CD4-positive, CD25-positive, alpha-beta regulatory T cell (primary cell): Measurements from ENCODE around the gene FRMD3. TPM values are rescaled to one million over a fixed set of nuclear protein-coding genes. Genes with fewer than 3 reads are reported as not detected.

Experiments
- ATAC-seq, 2 donors: fragments of 150-1000 bp; cut with Tn5 transposase; one replicate each; pipeline ENCODE4 v1.10.0; 2021; ENCODE audit warnings: low read depth in 2 of 2, moderate number of reproducible peaks in 2 of 2, moderate library complexity in 1 of 2
- DNase-seq, 3 donors: peaks; one replicate each; pipeline versions ENCODE4 v3.0.0 to v3.0.0-alpha.2; 2012 to 2022; ENCODE audit warnings: mixed read lengths in 1 of 3
- H3K27ac ChIP-seq: one replicate; pipeline ENCODE4 v1.7.0; 2013; ENCODE audit warnings: mild to moderate bottlenecking, low read length; ENCODE audit not compliant: insufficient read depth, poor library complexity, severe bottlenecking
- H3K27me3 ChIP-seq: one replicate; pipeline ENCODE4 v1.7.0; 2013; ENCODE audit warnings: low read length; ENCODE audit not compliant: control insufficient read depth, insufficient read depth
- H3K36me3 ChIP-seq: one replicate; pipeline ENCODE4 v1.7.0; 2013; ENCODE audit warnings: mild to moderate bottlenecking, low read length, moderate library complexity; ENCODE audit not compliant: control insufficient read depth, insufficient read depth
- H3K4me1 ChIP-seq: 2 replicates; pipeline ENCODE4 v1.7.0; 2013; ENCODE audit warnings: mild to moderate bottlenecking, low read length; ENCODE audit not compliant: insufficient read depth, control insufficient read depth, poor library complexity, severe bottlenecking
- H3K4me3 ChIP-seq: one replicate; pipeline ENCODE4 v1.7.0; 2013; ENCODE audit warnings: low read depth, mild to moderate bottlenecking, low read length, moderate library complexity
- H3K9me3 ChIP-seq, 2 experiments: 1 replicate in 1 of 2; 2 replicates in 1 of 2; pipeline ENCODE4 v1.7.0; 2013; ENCODE audit warnings: low read length in 2 of 2, mild to moderate bottlenecking in 1 of 2, moderate library complexity in 1 of 2; ENCODE audit not compliant: control insufficient read depth in 2 of 2
- H3K27ac Mint-ChIP-seq, 3 donors: one replicate each; pipeline ENCODE4 v1.8.0; 2020 to 2022; ENCODE audit warnings: mild to moderate bottlenecking in 3 of 3, mixed read lengths in 3 of 3, moderate library complexity in 2 of 3
- H3K27me3 Mint-ChIP-seq: one replicate; pipeline ENCODE4 v1.8.0; 2022; ENCODE audit warnings: mild to moderate bottlenecking, mixed read lengths
- H3K36me3 Mint-ChIP-seq: one replicate; pipeline ENCODE4 v1.8.0; 2020; ENCODE audit warnings: mixed read lengths
- H3K4me1 Mint-ChIP-seq, 4 donors: one replicate each; pipeline ENCODE4 v1.8.0; 2020 to 2022; ENCODE audit warnings: mixed read lengths in 4 of 4, mild to moderate bottlenecking in 1 of 4
- H3K4me3 Mint-ChIP-seq, 4 donors: one replicate each; pipeline ENCODE4 v1.8.0; 2020 to 2022; ENCODE audit warnings: mild to moderate bottlenecking in 4 of 4, mixed read lengths in 4 of 4, moderate library complexity in 3 of 4
- H3K9me3 Mint-ChIP-seq, 7 donors: one replicate each; pipeline ENCODE4 v1.8.0; 2020 to 2022; ENCODE audit warnings: mixed read lengths in 7 of 7, mild to moderate bottlenecking in 3 of 7, moderate library complexity in 2 of 7
- polyA plus RNA-seq, 4 donors: library from polyadenylated mRNA; unstranded; fragments of 300-500 nt; fragmentation: Illumina TruSeq; gene quantifications; one replicate each; pipeline ENCODE4 v1.2.3, GENCODE V29; 2021
- total RNA-seq: library from RNA; stranded (reverse); gene quantifications from one replicate; pipeline ENCODE4 v1.2.3, GENCODE V29; 2022

The FRMD3 gene
- total RNA-seq, result 2.8 TPM
- under 1 TPM in 1 of 4 donors, not detected in 3; 0.25 TPM for polyA plus RNA-seq

DNA sequence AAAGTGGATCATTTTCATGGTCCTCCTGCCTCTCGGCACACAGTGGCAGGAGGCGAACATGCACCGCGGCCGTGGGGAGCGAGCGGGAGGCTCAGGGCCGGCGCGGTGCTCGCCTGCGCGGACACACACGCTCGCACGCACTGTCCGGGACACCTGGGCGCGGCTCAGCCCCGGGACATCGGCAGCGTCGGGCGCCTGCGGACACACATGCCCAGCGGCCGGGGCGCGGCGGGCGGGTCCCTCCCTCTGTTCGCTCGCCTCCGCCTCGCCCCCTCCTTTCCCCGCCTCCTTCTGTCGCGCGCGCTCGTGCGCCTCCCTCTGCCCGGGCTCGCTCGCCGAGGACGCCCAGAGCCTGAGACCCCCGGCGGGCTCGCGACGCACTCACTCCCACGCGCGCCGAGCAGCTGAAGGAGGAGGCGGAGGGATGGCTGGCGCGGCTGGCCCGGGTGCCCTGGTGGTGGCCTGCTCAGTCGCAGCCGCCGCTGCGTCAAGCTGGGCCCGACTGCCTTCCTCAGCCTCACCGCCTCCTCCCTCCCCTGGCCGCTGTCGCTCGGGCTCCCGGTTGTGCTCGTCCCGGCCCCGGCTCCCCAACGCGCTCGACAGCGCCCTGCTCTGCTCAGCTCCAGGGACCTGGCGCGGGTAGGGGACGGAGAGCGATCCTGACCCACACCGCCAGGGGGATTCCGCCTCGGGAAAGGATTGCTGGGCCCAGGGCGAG lies at the start of gene FRMD3:
FRMD3 (minus strand) TSS at position 230 of the 718 bp plus-strand sequence; CDS start at position 60, 170 bp downstream.
- peak within 1 kb of the TSS in 1 of 3 donors; percentile 29 for H3K27ac Mint-ChIP-seq
- no peaks in the 10 kb centered on the region for H3K4me1 Mint-ChIP-seq
- H3K27me3 Mint-ChIP-seq, result peaks cover 42% of the 10 kb centered on the region
- peaks cover 3% of the 10 kb centered on the region for H3K36me3 Mint-ChIP-seq
- H3K36me3 ChIP-seq, result no peaks in the 10 kb centered on the region
- H3K27ac ChIP-seq, result no peak within 1 kb of the TSS
- peaks cover 15% of the 10 kb centered on the region for H3K27me3 ChIP-seq
- no peak for ATAC-seq
- H3K9me3 Mint-ChIP-seq, result peaks cover 0 to 5% (median 0%) of the 10 kb centered on the region in 7 donors
- H3K4me3 Mint-ChIP-seq, result peak within 1 kb of the TSS in 1 of 4 donors; percentile 43
- no peaks in the 10 kb centered on the region for H3K9me3 ChIP-seq
- H3K4me3 ChIP-seq, result no peak within 1 kb of the TSS
- H3K4me1 ChIP-seq, result peaks cover 2% of the 10 kb centered on the region
- peak in 1 of 3 donors; percentile 20 for DNase-seq

DNA sequence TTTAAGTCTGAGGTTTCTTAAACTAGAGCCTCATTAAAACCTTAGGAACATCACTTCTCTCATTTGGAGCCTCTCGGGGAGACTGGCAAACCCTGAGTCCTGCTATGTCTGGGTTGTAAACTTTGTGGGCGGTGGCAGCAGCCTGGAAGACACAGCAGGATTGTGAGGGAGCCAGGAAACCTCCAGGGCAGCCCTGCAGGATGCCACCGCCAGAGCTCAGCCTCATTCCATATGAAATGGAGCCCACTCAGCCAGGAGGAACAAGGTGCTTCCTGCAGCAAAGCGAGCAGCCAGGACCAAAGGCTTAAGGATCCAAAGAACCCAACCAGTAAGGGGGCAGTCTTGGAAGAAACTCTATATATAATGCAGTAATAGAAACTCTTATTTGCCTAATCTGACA lies 46.8 kb upstream of the FRMD3 start:
- H3K4me1 ChIP-seq, result no peaks in the 10 kb centered on the region
- H3K9me3 ChIP-seq, result no peaks in the 10 kb centered on the region
- Mint-ChIP-seq H3K36me3 (peaks cover 18% of the 10 kb centered on the region), H3K27ac (no peak overlapping the region), H3K4me1 (no peaks in the 10 kb centered on the region), H3K27me3 (no peaks in the 10 kb centered on the region), H3K9me3 (peaks cover 0 to 4% (median 0%) of the 10 kb centered on the region in 7 donors), H3K4me3 (no peak overlapping the region)
- no peak overlapping the region for H3K4me3 ChIP-seq
- no peaks in the 10 kb centered on the region for H3K27me3 ChIP-seq
- ATAC-seq (no peak), DNase-seq (no peak)
- no peak overlapping the region for H3K27ac ChIP-seq
- no peaks in the 10 kb centered on the region for H3K36me3 ChIP-seq

DNA sequence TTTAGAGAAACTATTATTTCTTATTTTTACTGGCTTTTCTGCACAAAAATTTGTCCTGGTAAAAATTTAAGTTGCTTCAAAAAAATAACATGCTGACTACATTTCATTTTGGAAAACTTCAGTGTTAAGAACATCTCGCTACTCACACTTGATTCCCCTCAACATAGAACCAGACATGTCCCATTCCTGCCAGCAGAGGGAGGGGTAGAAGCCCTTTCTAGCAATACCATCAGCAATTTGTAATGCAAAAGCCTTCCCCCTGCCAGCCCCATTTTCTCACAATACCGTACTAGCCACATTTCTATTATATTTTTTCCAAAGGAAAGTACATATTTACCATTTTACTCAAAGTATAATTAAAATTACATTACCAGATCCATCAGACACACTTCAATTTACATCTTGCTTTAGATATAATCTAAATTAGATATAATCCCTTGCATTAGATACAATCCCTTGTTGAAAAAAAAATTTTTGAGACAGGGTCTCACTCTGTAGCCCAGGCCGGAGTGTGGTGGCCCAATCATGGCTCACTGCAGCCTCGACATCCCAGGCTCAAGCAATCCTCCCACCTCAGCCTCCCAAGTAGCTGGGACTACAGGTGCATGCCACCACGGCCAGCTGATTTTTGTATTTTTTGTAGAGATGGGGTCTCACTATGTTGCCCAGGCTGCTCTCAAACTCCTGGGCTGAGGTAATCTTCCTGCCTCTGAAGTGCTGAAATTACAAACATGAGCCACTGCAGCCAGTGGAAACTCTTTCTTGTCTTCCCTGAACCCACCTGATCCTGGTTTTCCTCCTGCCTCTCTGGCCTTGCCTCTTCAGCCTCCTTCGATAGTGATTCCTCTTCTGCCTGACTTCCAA lies 45.2 kb upstream of the FRMD3 start:
- ATAC-seq, result no peak
- no peak overlapping the region for H3K4me3 Mint-ChIP-seq
- no peaks in the 10 kb centered on the region for H3K27me3 Mint-ChIP-seq
- peaks cover 0 to 12% (median 2%) of the 10 kb centered on the region in 7 donors for H3K9me3 Mint-ChIP-seq
- Histone ChIP-seq H3K27me3 (no peaks in the 10 kb centered on the region), H3K4me1 (no peaks in the 10 kb centered on the region), H3K4me3 (no peak overlapping the region), H3K36me3 (no peaks in the 10 kb centered on the region), H3K27ac (no peak overlapping the region), H3K9me3 (no peaks in the 10 kb centered on the region)
- H3K36me3 Mint-ChIP-seq, result peaks cover 26% of the 10 kb centered on the region
- DNase-seq, result peak; percentile 7 to 52 (median 31)
- no peak overlapping the region for H3K27ac Mint-ChIP-seq
- no peaks in the 10 kb centered on the region for H3K4me1 Mint-ChIP-seq

DNA sequence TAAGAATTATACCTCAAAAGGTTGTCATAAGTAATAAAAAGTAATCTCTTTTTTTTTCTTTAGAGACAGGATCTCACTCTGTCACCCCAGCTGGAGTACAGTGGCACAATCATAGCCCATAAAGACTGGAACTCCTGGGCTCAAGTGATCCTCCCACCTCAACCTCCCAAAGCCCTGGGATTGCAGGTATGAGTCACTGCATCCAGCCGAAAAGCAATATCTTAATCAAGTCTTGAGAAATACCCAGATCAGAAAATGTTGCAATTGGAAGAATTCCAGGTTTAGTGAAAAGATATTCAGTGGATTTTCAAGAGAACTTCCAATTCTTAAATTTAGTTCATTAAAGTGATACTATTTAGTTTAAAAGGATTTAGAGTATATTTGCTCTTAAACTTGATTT lies 43.8 kb upstream of the FRMD3 start:
- H3K27me3 Mint-ChIP-seq, result no peaks in the 10 kb centered on the region
- H3K27ac Mint-ChIP-seq, result no peak overlapping the region
- ATAC-seq (no peak), DNase-seq (no peak)
- no peak overlapping the region for H3K27ac ChIP-seq
- peaks cover 2 to 22% (median 4%) of the 10 kb centered on the region in 7 donors for H3K9me3 Mint-ChIP-seq
- H3K9me3 ChIP-seq, result no peaks in the 10 kb centered on the region
- no peaks in the 10 kb centered on the region for H3K4me1 ChIP-seq
- H3K36me3 Mint-ChIP-seq, result peaks cover 29% of the 10 kb centered on the region
- no peaks in the 10 kb centered on the region for H3K36me3 ChIP-seq
- no peak overlapping the region for H3K4me3 Mint-ChIP-seq
- H3K27me3 ChIP-seq, result no peaks in the 10 kb centered on the region
- H3K4me1 Mint-ChIP-seq, result no peaks in the 10 kb centered on the region
- no peak overlapping the region for H3K4me3 ChIP-seq

DNA sequence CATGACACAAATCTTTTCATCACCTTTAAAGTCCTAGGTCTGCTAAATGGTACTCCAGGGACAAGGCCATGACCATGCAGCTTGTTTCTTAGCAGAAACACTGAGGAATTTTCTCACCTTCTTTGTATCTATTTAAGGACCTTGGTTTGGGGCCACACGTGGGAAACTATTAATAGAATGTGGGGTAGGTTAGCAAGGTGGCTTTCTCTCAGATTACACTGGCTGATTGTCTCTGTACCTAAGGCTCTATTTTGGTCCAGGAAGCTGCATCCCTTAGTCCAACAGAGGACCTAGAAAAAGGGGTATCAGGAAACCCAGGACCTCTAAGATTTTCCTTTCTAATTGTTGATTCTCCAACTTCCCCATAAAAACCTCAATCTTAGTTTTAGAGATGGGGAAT lies 36.3 kb upstream of the FRMD3 start:
- Histone ChIP-seq H3K27me3 (no peaks in the 10 kb centered on the region), H3K4me3 (no peak overlapping the region), H3K9me3 (no peaks in the 10 kb centered on the region), H3K4me1 (no peaks in the 10 kb centered on the region), H3K27ac (no peak overlapping the region), H3K36me3 (no peaks in the 10 kb centered on the region)
- no peaks in the 10 kb centered on the region for H3K4me1 Mint-ChIP-seq
- no peak for DNase-seq
- H3K4me3 Mint-ChIP-seq, result no peak overlapping the region
- no peak for ATAC-seq
- H3K36me3 Mint-ChIP-seq, result peaks cover 16% of the 10 kb centered on the region
- H3K27ac Mint-ChIP-seq, result no peak overlapping the region
- H3K9me3 Mint-ChIP-seq, result peaks cover 2 to 21% (median 3%) of the 10 kb centered on the region in 7 donors
- no peaks in the 10 kb centered on the region for H3K27me3 Mint-ChIP-seq

DNA sequence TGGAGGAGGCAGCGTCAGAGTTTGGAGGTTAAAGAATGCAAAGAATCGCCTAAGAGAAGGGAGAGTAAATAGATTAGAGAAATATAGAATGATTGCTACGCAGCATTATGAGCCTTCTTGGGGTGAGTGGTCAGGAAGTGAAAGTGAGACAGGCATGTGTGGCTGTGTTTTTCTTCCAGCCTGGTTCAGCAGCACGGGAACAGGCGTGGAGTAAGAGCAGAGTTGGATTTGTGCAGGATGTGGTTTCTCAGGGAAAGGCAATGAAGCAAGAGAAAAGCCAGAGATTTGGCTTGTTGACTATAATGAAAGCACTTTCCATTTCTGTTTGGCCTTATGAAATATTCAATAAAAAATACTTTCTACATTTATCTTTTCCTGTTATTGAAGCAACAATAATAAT lies 34.3 kb upstream of the FRMD3 start:
- Mint-ChIP-seq H3K4me1 (no peaks in the 10 kb centered on the region), H3K36me3 (peaks cover 7% of the 10 kb centered on the region), H3K4me3 (no peak overlapping the region), H3K27ac (no peak overlapping the region), H3K9me3 (peaks cover 0 to 3% (median 2%) of the 10 kb centered on the region in 7 donors), H3K27me3 (no peaks in the 10 kb centered on the region)
- Histone ChIP-seq H3K27me3 (no peaks in the 10 kb centered on the region), H3K4me1 (no peaks in the 10 kb centered on the region), H3K4me3 (no peak overlapping the region), H3K9me3 (no peaks in the 10 kb centered on the region), H3K27ac (no peak overlapping the region), H3K36me3 (no peaks in the 10 kb centered on the region)
- ATAC-seq (no peak), DNase-seq (no peak)

DNA sequence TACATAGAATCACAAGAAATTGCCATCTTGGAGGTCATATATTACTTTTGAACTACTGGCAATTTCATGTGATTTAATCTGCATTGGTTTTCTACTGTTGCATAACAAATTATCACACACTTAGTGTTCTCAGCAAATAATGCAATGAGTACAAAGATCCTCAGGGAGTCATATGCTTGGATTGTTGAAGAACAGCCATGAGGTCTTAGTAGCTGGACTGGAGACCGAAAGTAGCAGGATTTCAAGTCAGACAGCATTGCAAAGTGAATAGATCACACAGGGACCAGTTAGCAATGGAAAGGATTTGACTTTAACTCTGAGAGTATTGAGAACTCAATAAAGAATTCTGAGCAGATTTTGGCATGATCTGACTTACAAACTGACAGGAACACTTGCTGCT lies 32.2 kb upstream of the FRMD3 start:
- no peaks in the 10 kb centered on the region for H3K36me3 ChIP-seq
- Mint-ChIP-seq H3K27me3 (no peaks in the 10 kb centered on the region), H3K9me3 (peaks cover 0 to 2% (median 0%) of the 10 kb centered on the region in 7 donors), H3K36me3 (peaks cover 5% of the 10 kb centered on the region), H3K27ac (no peak overlapping the region), H3K4me1 (no peaks in the 10 kb centered on the region), H3K4me3 (no peak overlapping the region)
- ATAC-seq, result no peak
- H3K4me1 ChIP-seq, result no peaks in the 10 kb centered on the region
- no peak overlapping the region for H3K4me3 ChIP-seq
- no peak for DNase-seq
- no peaks in the 10 kb centered on the region for H3K27me3 ChIP-seq
- no peaks in the 10 kb centered on the region for H3K9me3 ChIP-seq
- H3K27ac ChIP-seq, result no peak overlapping the region
